GM08714 (cell line): Measurements from ENCODE around the gene IFITM1.

ENCODE experiments used
- H3K4me3 ChIP-seq: fragments of 200-500 bp; sonication (Bioruptor generic); 2 replicates; pipeline ENCODE4 v1.5.1; 2014; ENCODE audit warnings: mild to moderate bottlenecking, low read length, inconsistent platforms
- ZNF274 ChIP-seq: IDR thresholded peaks from 2 replicates; pipeline ENCODE4 v1.6.1; 2012; ENCODE audit warnings: mild to moderate bottlenecking, low read depth, low read length

IFITM1 gene

GRCh38 chr11:295351-296170 is 18.3 kb upstream of the IFITM1 start:
- no peak for TF ChIP-seq ZNF274

GRCh38 chr11:296171-297050 is 17.4 kb upstream of the IFITM1 start:
- no peak overlapping the region for H3K4me3 ChIP-seq
- no peak for TF ChIP-seq ZNF274

More at GRCh38 chr11:295351-296170, 18.3 kb upstream of the IFITM1 start:
- no peak overlapping the region for H3K4me3 ChIP-seq

GRCh38 chr11:297051-297585 is 16.7 kb upstream of the IFITM1 start:
- no peak overlapping the region for H3K4me3 ChIP-seq

GRCh38 chr11:297586-298405 is 16.0 kb upstream of the IFITM1 start:
- TF ChIP-seq ZNF274: no peak
- H3K4me3 ChIP-seq: no peak overlapping the region

More at GRCh38 chr11:297051-297585, 16.7 kb upstream of the IFITM1 start:
- TF ChIP-seq ZNF274: no peak

GRCh38 chr11:298406-299065 is 15.3 kb upstream of the IFITM1 start:
- H3K4me3 ChIP-seq: no peak overlapping the region
- no peak for TF ChIP-seq ZNF274

- no peak for TF ChIP-seq ZNF274
- no peak within 1 kb of the TSS for H3K4me3 ChIP-seq
These were observed 14.6 kb upstream of the IFITM1 start, which contains the start of gene IFITM5 for GRCh38 chr11:299081-299891. Gene IFITM5, minus strand, starts transcription at chr11:299526. Its CDS starts 36 bp downstream, at chr11:299490.

GRCh38 chr11:299951-300735 is 13.7 kb upstream of the IFITM1 start:
- no peak for TF ChIP-seq ZNF274
- no peak overlapping the region for H3K4me3 ChIP-seq

GRCh38 chr11:303363-303762 is 10.5 kb upstream of the IFITM1 start:
- no peak overlapping the region for H3K4me3 ChIP-seq
- TF ChIP-seq ZNF274: no peak

GRCh38 chr11:304061-304506 is 9.8 kb upstream of the IFITM1 start:
- no peak overlapping the region for H3K4me3 ChIP-seq
- TF ChIP-seq ZNF274: no peak

GRCh38 chr11:304915-305843 is 8.7 kb upstream of the IFITM1 start:
- TF ChIP-seq ZNF274: no peak
- H3K4me3 ChIP-seq: no peak overlapping the region

GRCh38 chr11:305844-306211 is 8.0 kb upstream of the IFITM1 start:
- no peak overlapping the region for H3K4me3 ChIP-seq
- no peak for TF ChIP-seq ZNF274
